Heart right ventricle (tissue), 16 donors: ENCODE measurements around the gene PARD3. TPM values are rescaled to one million over a fixed set of nuclear protein-coding genes. Genes with fewer than 3 reads are reported as not detected.

Source experiments
- ATAC-seq, 8 donors: fragments of 200-7000 bp; cut with Tn5 transposase; one replicate each; pipeline ENCODE4 v1.9.1; 2020; ENCODE audit warnings: mild to moderate bottlenecking in 8 of 8, moderate library complexity in 8 of 8, moderate number of reproducible peaks in 1 of 8
- DNase-seq, 2 donors: peaks; one replicate each; pipeline ENCODE4 v3.0.0-alpha.2; 2020
- H3K27ac ChIP-seq, 10 donors: fragments of 200-600 bp; sonication (generic) in 2 of 10; one replicate each; pipeline versions ENCODE4 v1.5.0 to v1.8.0; 2020 to 2022; ENCODE audit warnings: mild to moderate bottlenecking in 3 of 10
- H3K27me3 ChIP-seq, 7 donors: fragments of 200-600 bp; one replicate each; pipeline ENCODE4 v1.8.0; 2021 to 2022; ENCODE audit warnings: mild to moderate bottlenecking in 2 of 7
- H3K36me3 ChIP-seq, 9 donors: fragments of 200-600 bp; sonication (generic) in 1 of 9; one replicate each; pipeline versions ENCODE4 v1.5.0 to v1.8.0; 2020 to 2022; ENCODE audit warnings: mild to moderate bottlenecking in 2 of 9
- H3K4me1 ChIP-seq, 9 donors: fragments of 200-600 bp; sonication (generic) in 1 of 9; one replicate each; pipeline versions ENCODE4 v1.5.0 to v1.8.0; 2020 to 2022; ENCODE audit warnings: mild to moderate bottlenecking in 4 of 9
- H3K4me3 ChIP-seq, 10 donors: fragments of 200-600 bp; sonication (generic) in 2 of 10; one replicate each; pipeline versions ENCODE4 v1.5.0 to v1.8.0; 2020 to 2022; ENCODE audit warnings: mild to moderate bottlenecking in 7 of 10, moderate library complexity in 2 of 10
- H3K9me3 ChIP-seq, 11 donors: fragments of 200-600 bp in 10 of 11; sonication (generic) in 2 of 11; one replicate each; pipeline versions ENCODE4 v1.5.0 to v1.8.0; 2013 to 2022; ENCODE audit warnings: mild to moderate bottlenecking in 2 of 11, control low read depth in 1 of 11, moderate library complexity in 1 of 11
- WGBS, 2 donors: extraction: QIAGEN DNeasy Blood & Tissue Kit; methylation state at CpG; one replicate each; pipeline ENCODE4 v1.1.7; 2013; ENCODE audit warnings: inconsistent platforms in 1 of 2; 5-methylcytosine and 5-hydroxymethylcytosine counted together
- intact Hi-C, 10 donors: fragments of 100-400 bp; cut with DNase I; formaldehyde crosslinking; loops; one replicate each; pipeline versions ENCODE4 v1.11.1 to v1.14.2; 2022
- polyA plus RNA-seq, 2 donors: library from polyadenylated mRNA; stranded (reverse); fragments of 200-250 nt; gene quantifications; one replicate each; pipeline ENCODE4 v1.2.3, GENCODE V29; 2013
- total RNA-seq, 10 donors: library from RNA; stranded (reverse); fragmentation: NEBNext Ultra II Directional in 3 of 10; extraction: Animal tissue kit (Norgen Biotek cat#: 25700) in 3 of 10; gene quantifications; one replicate each; pipeline versions ENCODE4 v1.2.1 to v1.2.4, GENCODE V29; 2021 to 2023
- TF ChIP-seq, protein P1 (sequence below), 9 donors: fragments of 200-600 bp; sonication (generic) in 2 of 9; IDR thresholded peaks; one replicate each; pipeline versions ENCODE4 v1.5.0 to v1.8.0; 2021 to 2022; ENCODE audit warnings: antibody characterized with exemption in 9 of 9, mild to moderate bottlenecking in 5 of 9, moderate library complexity in 1 of 9
- donor health status: Arrhythmogenic right ventricular cardiomyopathy.
- donor health status: ischemic (EF 13 %, LVEDD 7.1; RV severe dilation, severe dysfunction).
- donor health status: healthy with polysubstance abuse.
- donor health status: DM: no; HTN: yes; CAD: no.
- donor health status: DM: no; HTN: no; CAD: no.
- donor health status: ischemic (EF 25% LVEDD 6.9; RV normal size, moderate dysfunction).
- donor health status: ischemic (EF 25% LVEDD 5.7; RV mildly dilated, moderate dysfunction).
- donor health status: healthy.
- donor health status: DM: yes; HTN: yes; CAD: no.
- donor health status: Ischemic cardiomyopathy.
- donor health status: ischemic (EF 35%, LVEDD 5.7; RV mildly dilated, moderate dysfunction).
- donor health status: nonischemic (EF 11% LVEDD 7.7; RV severe dilation, severe dysfunction).
- donor health status: DM: yes; HTN: yes; CAD: no.
- donor health status: PGD.
- donor health status: ischemic (EF 29% LVEDD 5.4; RV normal size, mild dysfunction).
- donor health status: nonischemic (EF 23%, LVEDD 6.1; RV moderate dilation, normal function).

PARD3 gene
- total and polyA plus RNA-seq, 12 donors = 19.7 to 41.8 (median 34.2) TPM

DNA sequence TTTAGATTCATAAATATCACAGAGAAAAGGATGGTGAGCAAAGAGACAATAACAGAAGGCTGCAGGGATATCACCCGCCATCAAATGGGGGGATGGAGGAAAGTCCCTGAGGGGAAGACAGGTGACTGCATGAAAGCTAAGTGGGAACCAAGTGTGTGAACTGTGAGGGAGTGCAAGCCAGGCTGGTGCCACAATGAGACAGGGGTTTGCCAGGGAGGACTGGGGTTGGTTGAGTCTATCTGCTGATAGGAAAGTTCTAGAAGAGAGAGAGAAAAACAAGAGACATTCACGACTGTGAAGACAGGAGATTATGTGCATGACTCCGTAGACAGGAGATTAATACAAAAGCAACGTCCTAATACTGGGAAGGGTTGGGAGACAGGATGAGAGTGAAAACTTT, 376.4 kb downstream of the PARD3 start:
- Histone ChIP-seq H3K4me1 (peaks cover 0 to 31% (median 15%) of the 10 kb centered on the region in 9 donors), H3K27me3 (no peaks in the 10 kb centered on the region), H3K4me3 (no peak overlapping the region), H3K36me3 (no peaks in the 10 kb centered on the region), H3K9me3 (no peaks in the 10 kb centered on the region), H3K27ac (peak overlapping the region in 1 of 10 donors; percentile 14)
- TF ChIP-seq, protein P1, sequence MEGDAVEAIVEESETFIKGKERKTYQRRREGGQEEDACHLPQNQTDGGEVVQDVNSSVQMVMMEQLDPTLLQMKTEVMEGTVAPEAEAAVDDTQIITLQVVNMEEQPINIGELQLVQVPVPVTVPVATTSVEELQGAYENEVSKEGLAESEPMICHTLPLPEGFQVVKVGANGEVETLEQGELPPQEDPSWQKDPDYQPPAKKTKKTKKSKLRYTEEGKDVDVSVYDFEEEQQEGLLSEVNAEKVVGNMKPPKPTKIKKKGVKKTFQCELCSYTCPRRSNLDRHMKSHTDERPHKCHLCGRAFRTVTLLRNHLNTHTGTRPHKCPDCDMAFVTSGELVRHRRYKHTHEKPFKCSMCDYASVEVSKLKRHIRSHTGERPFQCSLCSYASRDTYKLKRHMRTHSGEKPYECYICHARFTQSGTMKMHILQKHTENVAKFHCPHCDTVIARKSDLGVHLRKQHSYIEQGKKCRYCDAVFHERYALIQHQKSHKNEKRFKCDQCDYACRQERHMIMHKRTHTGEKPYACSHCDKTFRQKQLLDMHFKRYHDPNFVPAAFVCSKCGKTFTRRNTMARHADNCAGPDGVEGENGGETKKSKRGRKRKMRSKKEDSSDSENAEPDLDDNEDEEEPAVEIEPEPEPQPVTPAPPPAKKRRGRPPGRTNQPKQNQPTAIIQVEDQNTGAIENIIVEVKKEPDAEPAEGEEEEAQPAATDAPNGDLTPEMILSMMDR (IDR thresholded peaks at IDR 0.05) = no peak
- peak in 1 of 8 donors; percentile 23 for ATAC-seq
- no peak for DNase-seq
- 53 to 61% methylated on average over 4 of the region's 4 CpGs for WGBS, 2 donors
- intact Hi-C loops = no loop called here

DNA sequence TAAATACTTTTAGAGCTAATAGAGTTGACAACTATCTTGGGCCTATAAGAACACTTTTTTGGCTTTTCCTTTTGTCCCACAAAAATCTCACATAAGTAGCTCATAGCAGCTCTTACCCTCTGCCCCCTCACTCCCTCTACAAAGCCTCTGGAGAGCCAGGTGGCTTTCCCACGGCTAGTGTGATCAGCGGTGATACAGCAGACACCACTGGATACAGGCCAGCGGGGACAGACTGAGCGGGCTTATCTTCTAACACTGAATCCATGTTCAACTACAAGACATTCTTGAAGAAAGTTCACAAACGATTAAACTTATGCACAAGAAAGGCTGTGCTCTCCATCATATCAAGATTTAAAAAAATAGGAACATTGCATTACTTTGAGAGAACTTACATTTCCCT, 377.2 kb downstream of the PARD3 start:
- H3K27me3 ChIP-seq = no peaks in the 10 kb centered on the region
- WGBS, 2 donors = 48 to 49% methylated on average over 5 of the region's 5 CpGs
- H3K36me3 ChIP-seq = no peaks in the 10 kb centered on the region
- intact Hi-C loops = no loop called here
- H3K9me3 ChIP-seq = no peaks in the 10 kb centered on the region
- TF ChIP-seq, protein P1 (IDR thresholded peaks at IDR 0.05) = no peak
- H3K4me1 ChIP-seq = peaks cover 0 to 39% (median 19%) of the 10 kb centered on the region in 9 donors
- DNase-seq (peak; percentile 22 to 28), ATAC-seq (peak in 1 of 8 donors; percentile 40)
- no peak overlapping the region for H3K4me3 ChIP-seq
- H3K27ac ChIP-seq = no peak overlapping the region

DNA sequence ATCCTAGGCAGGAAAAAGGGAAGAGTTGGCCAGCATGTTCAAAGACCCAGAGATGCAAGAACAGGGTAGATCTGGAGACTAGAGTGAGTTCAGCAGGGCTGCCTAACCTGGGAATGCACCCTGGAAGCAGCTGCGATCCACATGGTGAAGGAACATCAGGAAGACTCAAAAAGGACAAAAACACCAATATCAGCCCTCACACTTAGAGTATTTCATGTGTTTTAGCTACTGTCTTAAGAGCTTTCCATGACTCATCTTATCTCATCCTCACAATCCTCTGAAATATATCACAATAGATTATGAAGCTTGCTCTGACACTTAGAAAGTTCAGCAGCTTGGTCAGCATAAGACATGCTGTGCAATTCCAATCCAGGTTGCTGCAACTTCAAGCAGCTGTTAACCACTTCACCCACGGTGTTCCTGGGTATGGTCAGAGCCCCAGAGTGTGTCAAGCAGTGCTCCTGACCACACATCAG, 380.9 kb downstream of the PARD3 start:
- Histone ChIP-seq H3K27me3 (no peaks in the 10 kb centered on the region), H3K27ac (peak overlapping the region in 3 of 10 donors; percentile 18 to 39 (median 32)), H3K9me3 (no peaks in the 10 kb centered on the region), H3K4me3 (no peak overlapping the region), H3K4me1 (peaks cover 0 to 39% (median 21%) of the 10 kb centered on the region in 9 donors), H3K36me3 (no peaks in the 10 kb centered on the region)
- WGBS, 2 donors = 65 to 68% methylated on average over 2 of the region's 2 CpGs
- ATAC-seq (peak in 7 of 8 donors; percentile 26 to 50 (median 34)), DNase-seq (no peak)
- TF ChIP-seq, protein P1 (IDR thresholded peaks at IDR 0.05) = no peak
- intact Hi-C loops = no loop called here

DNA sequence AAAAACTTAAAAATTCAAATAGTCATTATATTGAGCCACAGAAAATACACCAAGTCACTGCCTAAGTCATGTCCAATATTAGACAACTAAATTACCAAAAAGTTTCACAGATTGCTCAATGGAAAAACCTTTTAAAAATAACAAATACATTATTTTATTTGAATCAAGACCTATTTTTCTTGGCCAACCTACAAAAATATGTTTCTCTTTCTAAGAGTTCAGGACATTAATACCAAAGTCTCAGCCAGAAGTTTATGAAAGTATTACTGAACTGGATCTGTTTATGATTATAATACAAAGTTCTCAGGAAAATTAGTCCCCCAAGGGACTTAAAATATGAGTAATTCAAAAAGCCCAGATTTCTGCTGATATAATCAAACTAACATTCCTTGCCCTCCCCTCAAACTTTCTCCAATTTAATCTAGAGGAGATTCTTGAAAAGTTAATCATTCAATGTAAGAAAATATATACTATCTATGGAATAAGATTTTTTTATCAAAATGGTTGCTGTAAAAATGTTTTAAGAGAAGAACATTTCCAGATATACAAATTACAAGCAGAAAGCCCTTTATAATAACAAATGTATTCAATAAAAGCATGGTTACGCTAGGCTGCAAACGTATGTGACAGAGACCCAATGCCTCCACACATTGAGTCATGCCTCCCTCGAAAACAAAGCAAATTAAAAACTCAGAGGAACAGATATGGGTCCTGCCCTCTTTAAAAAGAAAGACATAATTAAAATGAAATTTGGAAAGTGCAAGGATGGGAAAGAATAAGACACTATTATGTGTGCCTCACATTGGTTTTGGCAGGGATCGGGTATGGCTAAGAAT, 381.6 kb downstream of the PARD3 start:
- Histone ChIP-seq H3K36me3 (no peaks in the 10 kb centered on the region), H3K4me1 (peaks cover 0 to 32% (median 17%) of the 10 kb centered on the region in 9 donors), H3K9me3 (no peaks in the 10 kb centered on the region), H3K4me3 (no peak overlapping the region), H3K27ac (peak overlapping the region in 4 of 10 donors; percentile 18 to 64 (median 40)), H3K27me3 (no peaks in the 10 kb centered on the region)
- intact Hi-C loops = no loop called here
- ATAC-seq (peak in 7 of 8 donors; percentile 42 to 82 (median 67)), DNase-seq (no peak)
- TF ChIP-seq, protein P1 (IDR thresholded peaks at IDR 0.05) = no peak
- WGBS, 2 donors = 73 to 79% methylated on average over 4 of the region's 4 CpGs
